Measurements from ENCODE around the gene OSM. TPM values are rescaled to one million over a fixed set of nuclear protein-coding genes. Genes with fewer than 3 reads are reported as not detected.

The OSM gene
- total and polyA plus RNA-seq, 2 donors (not counting 3 experiments of a cell fraction or from before 2014, with no cell fraction given) = not detected

- H3K36me3 ChIP-seq (ENCODE audit: control insufficient read depth in 2 of 2, extremely low read depth in 1 of 2, insufficient read depth in 2 of 2, low read length in 2 of 2) = peaks cover 0 to 24% of the 10 kb centered on the region in 2 experiments
- dilution Hi-C loops (cut with MboI; ENCODE audit: extremely low pct_ligation_motif_present, low sequenced_read_pairs) = no loop called here
- H3K9ac ChIP-seq (replicated peaks; ENCODE audit: extremely low read depth, insufficient read depth, low read length) = no peak overlapping the region
- H3K9me3 ChIP-seq (replicated peaks; ENCODE audit: control insufficient read depth, insufficient read depth, low read length) = no peaks in the 10 kb centered on the region
- intact Hi-C loops (cut with micrococcal nuclease) = no loop called here
- H3K4me3 ChIP-seq (replicated peaks in 1 of 3; ENCODE audit: insufficient read depth in 1 of 3, low read depth in 1 of 3, low read length in 3 of 3) = no peak overlapping the region
- no peaks in the 10 kb centered on the region for H3K79me2 ChIP-seq (ENCODE audit: control insufficient read depth, insufficient read depth, low read length)
- H3K27ac ChIP-seq (ENCODE audit: insufficient read depth, low read depth, low read length) = no peak overlapping the region
- no peak for DNase-seq (ENCODE audit: low read depth, low spot score)
- ChIA-PET POLR2A (no interaction called here), CTCF (interaction anchor here (2.2 kb wide), 1 partner anchor 10 kb away, joined by 12 read pairs; no protein-coding TSS in a partner anchor)
- BruUV-seq (replicated peaks) = no TSS peak
- FAIRE-seq = no peak
- no peaks in the 10 kb centered on the region for H3K27me3 ChIP-seq (ENCODE audit: control insufficient read depth in 2 of 2, insufficient read depth in 2 of 2, low read length in 2 of 2)
- H4K20me1 ChIP-seq (replicated peaks; ENCODE audit: control insufficient read depth, extremely low read depth, insufficient read depth, low read length) = no peaks in the 10 kb centered on the region
- no peak for TF ChIP-seq MAX (IDR thresholded peaks at IDR 0.05; ENCODE audit: insufficient read depth, insufficient read length)
- no peaks in the 10 kb centered on the region for H3K9me1 ChIP-seq (replicated peaks; ENCODE audit: control insufficient read depth, extremely low read depth, insufficient read depth, low read length)
- H3K4me1 ChIP-seq (ENCODE audit: control insufficient read depth, extremely low read depth, insufficient read depth, low read length) = peaks cover 14% of the 10 kb centered on the region
- H3K4me2 ChIP-seq (ENCODE audit: insufficient read depth, low read length) = no peak overlapping the region
- H2AFZ ChIP-seq (ENCODE audit: low read depth, low read length) = no peak overlapping the region
Observed at GRCh38 chr22:30297991-30298701, 31.5 kb upstream of the OSM start.

- no peaks in the 10 kb centered on the region for H3K9me3 ChIP-seq (replicated peaks; ENCODE audit: control insufficient read depth, insufficient read depth, low read length)
- H2AFZ ChIP-seq (ENCODE audit: low read depth, low read length) = no peak overlapping the region
- DNase-seq (ENCODE audit: low read depth, low spot score) (no peak), FAIRE-seq (no peak)
- H3K9me1 ChIP-seq (replicated peaks; ENCODE audit: control insufficient read depth, extremely low read depth, insufficient read depth, low read length) = no peaks in the 10 kb centered on the region
- intact Hi-C loops (cut with micrococcal nuclease) = no loop called here
- dilution Hi-C loops (cut with MboI; ENCODE audit: extremely low pct_ligation_motif_present, low sequenced_read_pairs) = no loop called here
- H3K4me1 ChIP-seq (ENCODE audit: control insufficient read depth, extremely low read depth, insufficient read depth, low read length) = peaks cover 10% of the 10 kb centered on the region
- no peaks in the 10 kb centered on the region for H3K79me2 ChIP-seq (ENCODE audit: control insufficient read depth, insufficient read depth, low read length)
- TF ChIP-seq GATA2 (IDR thresholded peaks at IDR 0.05; ENCODE audit: insufficient read depth, insufficient read length, low read depth, low read length) = no peak
- TF ChIP-seq CTCF (IDR thresholded peaks at IDR 0.05; ENCODE audit: extremely low read depth in 1 of 2, insufficient read depth in 1 of 2, low read depth in 1 of 2, low read length in 2 of 2) = no peak
- no peak for TF ChIP-seq JUN (IDR thresholded peaks at IDR 0.05; ENCODE audit: borderline replicate concordance, insufficient read depth, insufficient read length, low read depth)
- no peak for TF ChIP-seq MAX (IDR thresholded peaks at IDR 0.05; ENCODE audit: insufficient read depth, insufficient read length)
- TF ChIP-seq MYC (IDR thresholded peaks at IDR 0.05; ENCODE audit: low read depth, low read length) = no peak
- TF ChIP-seq POLR2A (IDR thresholded peaks at IDR 0.05; ENCODE audit: low read depth, low read length) = no peak
- TF ChIP-seq POLR2AphosphoS5 (IDR thresholded peaks at IDR 0.05; ENCODE audit: insufficient read depth, low read depth, low read length) = no peak
- no peak for TF ChIP-seq FOS (IDR thresholded peaks at IDR 0.05; ENCODE audit: borderline replicate concordance, insufficient read depth, low read length)
- no peak overlapping the region for H3K4me3 ChIP-seq (replicated peaks in 1 of 3; ENCODE audit: insufficient read depth in 1 of 3, low read depth in 1 of 3, low read length in 3 of 3)
- ChIA-PET POLR2A (interaction anchor here (0.6 kb wide), 1 partner anchor 219 kb away, joined by 6 read pairs; no protein-coding TSS in a partner anchor), CTCF (interaction anchor here (2.2 kb wide), 1 partner anchor 9 kb away, joined by 12 read pairs; no protein-coding TSS in a partner anchor)
- no peak overlapping the region for H3K27ac ChIP-seq (ENCODE audit: insufficient read depth, low read depth, low read length)
- no TSS peak for BruUV-seq (replicated peaks)
- H3K36me3 ChIP-seq (ENCODE audit: control insufficient read depth in 2 of 2, extremely low read depth in 1 of 2, insufficient read depth in 2 of 2, low read length in 2 of 2) = peaks cover 0 to 28% of the 10 kb centered on the region in 2 experiments
- no peaks in the 10 kb centered on the region for H3K27me3 ChIP-seq (ENCODE audit: control insufficient read depth in 2 of 2, insufficient read depth in 2 of 2, low read length in 2 of 2)
- no peaks in the 10 kb centered on the region for H4K20me1 ChIP-seq (replicated peaks; ENCODE audit: control insufficient read depth, extremely low read depth, insufficient read depth, low read length)
- no peak overlapping the region for H3K4me2 ChIP-seq (ENCODE audit: insufficient read depth, low read length)
- no peak overlapping the region for H3K9ac ChIP-seq (replicated peaks; ENCODE audit: extremely low read depth, insufficient read depth, low read length)
Observed at GRCh38 chr22:30297276-30297990, 30.8 kb upstream of the OSM start.

Measured in endothelial cell of umbilical vein (primary cell).